ENCODE results near the gene RHOU. TPM values are rescaled to one million over a fixed set of nuclear protein-coding genes. Genes with fewer than 3 reads are reported as not detected.

RHOU gene
- total and polyA plus RNA-seq, 2 of the 13 experiments (the other 11 are each of a cell fraction or from before 2014, with no cell fraction given): 11.9 to 18.5 TPM

- Histone ChIP-seq H3K27me3 (ENCODE audit: control insufficient read depth in 1 of 2, insufficient read depth in 2 of 2, low read length in 2 of 2) (peaks cover 4 to 14% of the 10 kb centered on the region in 2 experiments; a peak in 4 of 5 replicates), H2AFZ (ENCODE audit: low read length) (no peak overlapping the region), H3K4me3 (replicated peaks in 1 of 3; ENCODE audit: insufficient read depth in 1 of 3, low read depth in 2 of 3, low read length in 3 of 3) (no peak overlapping the region), H3K4me1 (ENCODE audit: insufficient read depth, low read length) (peaks cover 47% of the 10 kb centered on the region), H3K9me3 (ENCODE audit: low read length) (no peaks in the 10 kb centered on the region), H3K9ac (ENCODE audit: insufficient read depth, low read depth, low read length) (no peak overlapping the region), H4K20me1 (ENCODE audit: insufficient read depth, low read length) (no peaks in the 10 kb centered on the region), H3K36me3 (replicated peaks in 1 of 2; ENCODE audit: control insufficient read depth in 1 of 2, insufficient read depth in 2 of 2, low read length in 2 of 2) (no peaks in the 10 kb centered on the region), H3K79me2 (ENCODE audit: insufficient read depth, low read length) (no peaks in the 10 kb centered on the region), H3K27ac (ENCODE audit: extremely low read length, insufficient read depth, low read length) (no peak overlapping the region), H3K4me2 (ENCODE audit: low read depth, low read length) (no peak overlapping the region)
- intact Hi-C loops (cut with micrococcal nuclease; ENCODE audit: unreplicated experiment): no loop called here
- POLR2A ChIA-PET: no interaction called here
- CTCF ChIA-PET (ENCODE audit: low intra/inter-chr PET ratio, low total read pairs): no interaction called here
- WGBS (ENCODE audit: low lambda C conversion rate): 25% methylated on average over 3 of the region's 3 CpGs
- ATAC-seq (no peak), FAIRE-seq (no peak), DNase-seq (ENCODE audit: low spot score) (no peak)
- in situ Hi-C loops (cut with HindIII; ENCODE audit: extremely low pct_ligation_motif_present, low pct_unique_long_range_greater_than_20kb): no loop called here
- no TSS peak for BruUV-seq (replicated peaks)
- no peak for TF ChIP-seq NCOA2 (CRISPR knock-in tag; IDR thresholded peaks at IDR 0.05)
- no peak for TF ChIP-seq ARNTL (CRISPR knock-in tag; IDR thresholded peaks at IDR 0.05)
- TF ChIP-seq ZNF609 (CRISPR knock-in tag; IDR thresholded peaks at IDR 0.05; ENCODE audit: borderline replicate concordance): no peak
- no peak for TF ChIP-seq JUN (CRISPR knock-in tag; IDR thresholded peaks at IDR 0.05)
- TF ChIP-seq KMT2A (CRISPR knock-in tag; IDR thresholded peaks at IDR 0.05): no peak
- no peak for TF ChIP-seq MED13 (CRISPR knock-in tag; IDR thresholded peaks at IDR 0.05)
- TF ChIP-seq LCORL (IDR thresholded peaks at IDR 0.05): no peak
- TF ChIP-seq LCORL (CRISPR knock-in tag; IDR thresholded peaks at IDR 0.05): no peak
- no peak for TF ChIP-seq NFKB2 (CRISPR knock-in tag; IDR thresholded peaks at IDR 0.05; ENCODE audit: borderline replicate concordance)
- TF ChIP-seq AHDC1 (CRISPR knock-in tag; IDR thresholded peaks at IDR 0.05; ENCODE audit: borderline replicate concordance): no peak
- no peak for TF ChIP-seq ARID3A (IDR thresholded peaks at IDR 0.05; ENCODE audit: low read depth, low read length)
- TF ChIP-seq MEIS2 (CRISPR knock-in tag; IDR thresholded peaks at IDR 0.05): no peak
These were observed 20.5 kb downstream of the RHOU start for GRCh38 chr1:228755800-228756199.

Data from HepG2 (cell line).